RPMI8226 (cell line): ENCODE results near the gene TPRA1.

Experiments
- DNase-seq: peaks from one replicate; pipeline ENCODE4 v3.0.0-alpha.2; 2015

TPRA1 gene

GRCh38 chr3:127535106-127535785 is 55.3 kb downstream of the TPRA1 start:
- DNase-seq, result no peak

DNA sequence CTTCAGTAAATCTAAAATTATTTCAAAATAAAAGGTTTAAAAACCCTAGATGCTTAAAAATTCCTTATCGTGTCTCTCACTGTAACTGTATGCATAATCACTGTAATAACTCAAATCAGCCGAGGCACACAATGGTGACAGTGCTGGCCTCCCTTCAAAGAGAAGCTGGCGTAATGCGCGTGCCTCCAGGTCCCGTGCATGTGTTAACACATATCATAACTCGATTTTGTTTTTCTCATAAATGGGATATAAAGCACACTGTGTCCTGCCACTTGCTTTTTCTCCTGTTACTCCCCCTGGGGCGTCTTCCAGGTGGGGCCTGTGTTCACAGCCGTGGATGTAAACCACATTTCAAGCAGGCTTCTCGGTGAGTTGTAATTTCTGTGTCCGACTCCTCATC is 56.0 kb downstream of the TPRA1 start:
- DNase-seq, result no peak

DNA sequence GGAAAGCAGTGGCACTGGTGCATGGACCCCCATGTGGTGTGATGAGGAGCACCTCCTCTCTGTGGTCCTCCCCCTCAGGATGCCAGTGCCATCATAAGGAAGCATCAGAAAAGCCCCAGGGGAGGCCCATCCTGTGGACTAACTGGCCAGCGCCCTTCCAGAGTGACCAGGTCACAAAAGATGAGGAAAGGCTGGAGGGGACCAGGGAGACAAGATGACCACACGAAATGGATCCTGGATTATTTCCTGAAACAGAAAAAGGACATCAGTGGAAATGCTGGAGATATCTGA is 56.4 kb downstream of the TPRA1 start:
- no peak for DNase-seq

- DNase-seq, result no peak
These were observed 57.9 kb downstream of the TPRA1 start for GRCh38 chr3:127532561-127533203.

DNA sequence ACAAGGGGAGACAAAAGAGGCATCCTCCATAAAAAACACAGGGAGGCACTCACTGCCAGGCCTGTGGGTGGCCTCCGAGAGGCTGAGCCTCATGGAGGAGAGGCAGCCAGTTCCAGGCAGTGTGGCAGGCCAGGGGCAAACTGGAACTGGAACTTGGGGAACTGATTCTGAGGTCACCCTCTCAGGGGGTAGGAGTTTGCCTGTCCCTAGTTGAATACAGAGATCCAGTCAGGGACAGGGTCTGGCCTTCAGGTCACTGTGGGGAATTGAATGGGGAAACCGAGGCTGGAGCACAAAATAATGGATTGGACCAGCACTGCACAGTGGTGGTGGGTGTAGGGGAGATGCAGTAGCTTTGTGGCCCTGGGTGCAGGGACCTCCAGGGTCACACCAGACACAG is 58.7 kb downstream of the TPRA1 start:
- DNase-seq, result no peak

GRCh38 chr3:127530863-127531262 is 59.7 kb downstream of the TPRA1 start:
- DNase-seq, result peak; percentile 37

DNA sequence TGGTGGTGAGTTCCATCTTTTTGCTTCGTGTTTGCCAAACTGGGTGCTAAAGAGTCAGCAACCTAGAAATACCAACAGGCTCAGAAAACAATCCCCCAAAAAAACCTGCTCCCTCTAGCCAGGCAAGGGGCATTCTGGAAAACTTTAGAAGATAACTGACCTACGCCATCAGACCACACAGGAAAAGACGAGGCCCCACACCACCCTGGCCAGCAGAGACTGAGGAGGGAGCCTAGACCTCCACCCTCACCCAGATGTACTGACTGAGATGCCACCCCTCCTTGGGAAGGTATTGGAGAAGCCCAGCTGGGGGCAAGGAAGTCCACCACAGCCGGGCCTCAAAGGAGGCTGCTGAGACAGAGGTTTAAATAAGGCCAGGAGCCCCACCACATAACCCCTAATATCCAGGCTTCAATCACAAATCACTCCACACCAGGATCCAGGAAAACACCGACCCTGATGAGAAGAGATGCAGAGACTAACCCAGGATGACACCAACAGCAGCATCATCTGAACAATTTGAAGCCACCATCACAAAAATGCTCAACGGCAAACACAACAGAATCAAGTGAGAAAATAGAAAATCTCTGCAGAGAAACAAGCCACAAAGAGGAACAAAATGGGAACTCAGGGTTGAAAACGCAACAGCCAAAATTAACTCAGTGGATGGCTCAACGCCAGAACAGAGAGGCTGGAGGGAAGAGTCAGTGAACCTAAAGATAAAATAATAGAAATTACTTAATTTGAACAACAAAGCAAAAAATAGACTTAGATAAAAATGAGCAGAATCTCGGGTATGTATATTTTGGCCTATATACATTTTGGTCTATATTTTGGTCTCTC is 61.0 kb downstream of the TPRA1 start:
- peak; percentile 80 for DNase-seq

- DNase-seq, result peak; percentile 71
These were observed 65.2 kb downstream of the TPRA1 start for GRCh38 chr3:127525373-127525772.

DNA sequence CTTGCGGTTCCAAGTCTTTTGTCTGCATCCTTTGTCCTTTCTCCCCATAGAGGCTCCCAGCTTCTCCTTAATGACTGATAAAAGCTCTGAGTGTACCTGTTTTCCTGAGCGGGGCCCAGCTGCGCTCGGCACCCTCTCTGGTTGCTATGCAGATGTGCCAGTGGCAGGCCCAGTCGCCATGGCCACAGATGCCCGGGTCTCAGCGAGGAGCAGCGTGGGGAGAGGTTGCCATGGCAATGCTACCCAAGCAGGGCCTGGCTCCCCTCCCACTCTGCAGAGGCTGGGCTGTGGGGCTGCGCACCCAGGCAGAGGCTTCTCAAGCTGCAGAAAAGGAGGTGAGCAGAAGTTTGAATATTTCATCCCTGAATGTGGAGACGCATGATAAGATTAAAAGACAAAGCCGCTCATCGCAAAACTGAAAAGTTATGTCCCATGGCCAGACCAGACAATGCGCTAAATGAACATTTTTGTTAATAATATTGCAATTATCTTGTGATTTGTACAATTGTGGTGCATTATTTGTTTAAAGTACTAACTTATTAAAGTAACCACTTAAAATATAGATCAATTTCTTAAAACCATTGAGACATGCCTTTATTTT is 66.1 kb downstream of the TPRA1 start:
- peak; percentile 56 for DNase-seq
